Mammary epithelial cell (primary cell): ENCODE measurements around the gene XRCC5.

Experiments
- EZH2 ChIP-seq: IDR thresholded peaks from 2 replicates; pipeline ENCODE4 v1.6.1; 2012; ENCODE audit warnings: low read length, inconsistent platforms, borderline replicate concordance
- TF ChIP-seq, protein P1 (sequence below), 2 donors: IDR thresholded peaks in 1 of 2; conservative IDR thresholded peaks in 1 of 2; 2 replicates each; pipeline ENCODE4 v1.5.1; 2011 to 2012; ENCODE audit warnings: inconsistent platforms in 2 of 2, low read length in 2 of 2, mild to moderate bottlenecking in 2 of 2, control low read depth in 1 of 2, low read depth in 1 of 2; ENCODE audit not compliant: insufficient read depth in 1 of 2; ENCODE audit errors: extremely low read depth in 1 of 2

DNA sequence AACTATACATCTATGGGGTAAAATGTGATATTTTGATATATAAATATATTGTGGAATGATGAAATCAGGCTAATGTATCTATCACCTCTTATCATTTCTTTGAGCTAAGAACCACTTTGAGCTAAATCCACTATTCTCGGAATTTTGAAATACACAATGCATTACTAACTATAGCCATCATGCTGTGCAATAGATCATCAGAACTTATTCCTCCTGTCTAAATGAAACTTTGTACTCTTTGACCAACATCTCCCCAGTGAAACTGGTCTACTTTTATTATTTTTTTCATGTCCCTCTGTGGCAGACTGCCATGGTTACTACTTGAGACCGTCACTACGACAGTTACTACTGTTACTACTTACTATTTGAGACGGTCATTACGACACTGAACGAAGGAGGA, 39.0 kb upstream of the XRCC5 start:
- no peak for TF ChIP-seq EZH2
- TF ChIP-seq, protein P1, sequence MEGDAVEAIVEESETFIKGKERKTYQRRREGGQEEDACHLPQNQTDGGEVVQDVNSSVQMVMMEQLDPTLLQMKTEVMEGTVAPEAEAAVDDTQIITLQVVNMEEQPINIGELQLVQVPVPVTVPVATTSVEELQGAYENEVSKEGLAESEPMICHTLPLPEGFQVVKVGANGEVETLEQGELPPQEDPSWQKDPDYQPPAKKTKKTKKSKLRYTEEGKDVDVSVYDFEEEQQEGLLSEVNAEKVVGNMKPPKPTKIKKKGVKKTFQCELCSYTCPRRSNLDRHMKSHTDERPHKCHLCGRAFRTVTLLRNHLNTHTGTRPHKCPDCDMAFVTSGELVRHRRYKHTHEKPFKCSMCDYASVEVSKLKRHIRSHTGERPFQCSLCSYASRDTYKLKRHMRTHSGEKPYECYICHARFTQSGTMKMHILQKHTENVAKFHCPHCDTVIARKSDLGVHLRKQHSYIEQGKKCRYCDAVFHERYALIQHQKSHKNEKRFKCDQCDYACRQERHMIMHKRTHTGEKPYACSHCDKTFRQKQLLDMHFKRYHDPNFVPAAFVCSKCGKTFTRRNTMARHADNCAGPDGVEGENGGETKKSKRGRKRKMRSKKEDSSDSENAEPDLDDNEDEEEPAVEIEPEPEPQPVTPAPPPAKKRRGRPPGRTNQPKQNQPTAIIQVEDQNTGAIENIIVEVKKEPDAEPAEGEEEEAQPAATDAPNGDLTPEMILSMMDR (conservative IDR thresholded peaks at IDR 0.05 in 1 of 2, IDR thresholded peaks at IDR 0.05 in 1 of 2; ENCODE audit: extremely low read depth in 1 of 2, insufficient read depth in 1 of 2, low read depth in 1 of 2, low read length in 2 of 2) = no peak
